Epithelial cell of esophagus (primary cell): ENCODE data around the gene ATP8B3.

ENCODE experiments used
- DNase-seq: peaks from one replicate; pipeline ENCODE4 v3.0.0; 2010; ENCODE audit warnings: low read depth
- H3K4me3 ChIP-seq: 2 replicates; pipeline ENCODE4 v1.5.1; 2011; ENCODE audit warnings: mild to moderate bottlenecking, low read length, control low read depth
- CTCF ChIP-seq: IDR thresholded peaks from 2 replicates; pipeline ENCODE4 v1.5.1; 2011; ENCODE audit warnings: low read depth, mild to moderate bottlenecking, low read length, control low read depth, inconsistent platforms; ENCODE audit not compliant: insufficient read depth; ENCODE audit errors: missing control alignments

Gene ATP8B3

GRCh38 chr19:1814391-1814790 is 2.3 kb upstream of the ATP8B3 start:
- TF ChIP-seq CTCF = no peak
- no peak for DNase-seq
- no peak overlapping the region for H3K4me3 ChIP-seq

GRCh38 chr19:1813192-1814182 is 1.4 kb upstream of the ATP8B3 start:
- no peak for TF ChIP-seq CTCF
- H3K4me3 ChIP-seq = peak overlapping the region; percentile 52
- no peak for DNase-seq

- DNase-seq = peak; percentile 96
- peak overlapping the region; percentile 52 for H3K4me3 ChIP-seq
- peak; percentile 68 for TF ChIP-seq CTCF
These were observed 533 bp upstream of the ATP8B3 start for GRCh38 chr19:1812426-1813191.

GRCh38 chr19:1811472-1811894 is 593 bp downstream of the ATP8B3 start:
- DNase-seq = peak; percentile 90
- no peak for TF ChIP-seq CTCF
- peak overlapping the region; percentile 20 for H3K4me3 ChIP-seq

GRCh38 chr19:1810439-1811160 is 1.5 kb downstream of the ATP8B3 start:
- TF ChIP-seq CTCF = no peak
- DNase-seq = no peak
- no peak overlapping the region for H3K4me3 ChIP-seq

GRCh38 chr19:1809678-1810077 is 2.4 kb downstream of the ATP8B3 start:
- DNase-seq = no peak
- no peak for TF ChIP-seq CTCF
- H3K4me3 ChIP-seq = no peak overlapping the region
